GM19328 (cell line): ENCODE measurements around the gene FMO3.

Source experiments
- ATAC-seq: cut with Tn5 transposase; IDR thresholded peaks from one replicate; pipeline ENCODE4 v1.9.1; 2021; ENCODE audit warnings: mild to moderate bottlenecking, moderate library complexity; ENCODE audit not compliant: unreplicated experiment

The FMO3 gene

DNA sequence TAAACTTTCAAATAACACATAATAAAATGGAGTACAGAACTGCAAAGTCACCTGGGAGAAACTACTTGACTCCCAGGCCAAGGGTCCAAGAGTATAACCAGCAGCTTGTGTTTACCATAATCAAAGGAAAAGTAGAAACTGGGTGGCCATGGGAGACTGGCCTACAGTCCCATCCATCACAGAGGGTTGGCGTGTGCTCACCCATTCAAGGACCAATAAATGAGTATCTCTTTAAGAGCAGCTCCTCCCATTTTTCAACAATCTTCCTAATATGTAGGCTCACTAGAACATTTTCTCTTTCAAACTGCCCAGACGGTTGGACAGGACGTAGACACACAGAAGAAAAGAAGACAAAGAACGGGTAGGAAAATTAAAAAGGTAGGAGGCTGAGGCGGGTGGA is at the start of gene FMO3:
FMO3 (plus strand) TSS at position 302 of the 400 bp plus-strand sequence. CDS start 1,754 bp downstream, outside the sequence.
- no peak for ATAC-seq

DNA sequence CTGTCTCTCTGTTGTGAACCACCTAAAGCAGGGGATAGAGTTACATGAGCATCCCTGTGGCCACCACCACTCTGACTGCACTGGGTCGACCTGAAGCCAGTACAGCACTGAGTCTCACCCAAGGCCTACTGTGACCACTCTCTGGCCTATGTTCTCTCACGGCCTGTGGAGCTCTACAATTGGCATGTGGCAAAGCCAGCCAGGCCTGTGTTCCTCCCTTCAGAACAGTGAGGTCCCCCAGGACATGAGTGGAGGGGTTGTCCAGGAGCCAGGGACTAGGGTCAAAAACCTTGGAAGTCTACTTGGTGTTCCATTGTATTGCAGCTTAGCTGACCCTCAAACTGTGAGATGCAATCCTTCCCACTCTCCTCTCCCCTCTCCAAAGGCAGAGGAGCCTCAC is 42.7 kb upstream of the FMO3 start:
- ATAC-seq, result no peak

DNA sequence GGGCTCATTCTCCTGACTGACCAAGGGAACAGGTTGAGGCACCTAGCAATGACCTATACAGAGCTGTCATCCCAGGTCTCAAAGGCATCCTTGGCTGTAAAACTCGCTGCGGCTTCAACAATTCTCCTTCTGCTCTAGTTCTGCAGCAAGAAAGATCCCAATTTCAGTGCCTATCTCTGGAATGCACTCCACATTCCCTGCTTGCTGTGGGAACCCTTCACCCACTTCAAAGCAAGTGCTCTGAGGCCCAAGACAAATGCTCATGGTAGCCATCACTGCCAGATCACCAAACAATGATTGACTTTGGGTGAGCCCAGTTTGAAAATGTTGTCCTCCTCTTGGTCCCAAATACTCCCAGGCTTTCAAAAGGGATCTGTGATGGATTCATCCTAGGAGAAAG is 37.7 kb upstream of the FMO3 start:
- ATAC-seq, result no peak

DNA sequence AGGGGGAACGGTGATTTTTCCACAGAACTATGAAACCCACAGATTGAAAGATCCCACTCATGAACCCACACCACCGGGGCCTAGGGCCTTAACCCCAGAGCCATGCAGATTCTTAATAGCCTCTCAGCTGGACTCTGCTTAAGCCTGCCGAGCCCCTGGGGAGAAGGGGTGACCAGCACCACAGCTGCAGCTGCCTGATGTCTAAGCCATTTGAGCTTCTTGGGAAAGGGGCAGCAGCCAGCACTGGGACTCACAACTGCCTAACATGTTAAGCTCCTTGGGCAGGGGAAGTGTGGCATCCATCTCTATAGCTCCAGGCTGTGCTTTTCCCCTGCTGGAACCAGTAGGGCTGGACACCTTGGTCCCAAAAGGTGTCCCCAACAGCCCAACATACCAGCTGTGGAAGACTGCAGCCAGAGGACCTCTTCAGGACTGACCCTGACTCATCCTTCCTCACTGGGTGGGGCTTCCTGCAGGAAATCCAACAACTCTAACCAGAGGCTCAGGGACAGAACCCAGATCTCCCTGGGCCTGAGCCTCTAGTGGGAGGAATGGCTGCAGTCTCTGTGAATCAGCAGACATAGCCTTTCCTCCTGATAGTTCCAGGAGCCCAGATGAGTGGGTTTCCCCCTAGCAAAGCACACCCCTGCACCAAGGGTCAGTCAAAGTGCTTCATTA is 34.6 kb upstream of the FMO3 start:
- no peak for ATAC-seq

DNA sequence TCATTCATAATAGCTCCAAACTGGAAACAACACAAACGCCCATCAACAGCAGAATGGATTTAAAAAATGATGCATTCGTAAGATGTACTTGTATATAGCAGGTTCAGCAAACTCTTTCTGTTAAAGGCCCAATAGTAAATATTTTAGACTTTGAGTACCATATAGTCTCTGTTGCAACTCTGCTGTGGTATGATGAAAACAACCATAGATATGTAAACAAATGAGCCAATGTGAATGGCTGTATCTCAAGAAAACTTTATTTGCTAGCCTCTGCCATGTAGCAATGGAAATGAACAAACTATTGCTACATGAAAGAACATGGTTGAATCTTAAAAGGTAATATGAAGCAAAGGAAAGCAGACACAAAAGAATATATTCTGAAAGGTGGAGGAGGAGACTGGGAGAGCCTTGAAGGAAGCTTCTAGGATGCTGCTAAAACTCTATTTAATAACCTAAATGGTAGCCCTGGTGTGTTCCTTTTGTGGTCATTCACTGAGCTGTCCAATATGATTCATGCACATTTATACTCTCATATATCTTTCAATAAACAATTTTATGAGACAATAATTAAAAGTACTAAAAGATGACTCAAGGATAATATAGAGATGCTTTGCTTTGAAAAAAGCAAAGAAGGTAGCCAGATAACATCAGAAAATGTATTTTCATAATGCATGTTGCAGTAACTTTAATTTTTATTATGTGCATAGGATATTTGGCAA is 29.1 kb upstream of the FMO3 start:
- ATAC-seq, result no peak

DNA sequence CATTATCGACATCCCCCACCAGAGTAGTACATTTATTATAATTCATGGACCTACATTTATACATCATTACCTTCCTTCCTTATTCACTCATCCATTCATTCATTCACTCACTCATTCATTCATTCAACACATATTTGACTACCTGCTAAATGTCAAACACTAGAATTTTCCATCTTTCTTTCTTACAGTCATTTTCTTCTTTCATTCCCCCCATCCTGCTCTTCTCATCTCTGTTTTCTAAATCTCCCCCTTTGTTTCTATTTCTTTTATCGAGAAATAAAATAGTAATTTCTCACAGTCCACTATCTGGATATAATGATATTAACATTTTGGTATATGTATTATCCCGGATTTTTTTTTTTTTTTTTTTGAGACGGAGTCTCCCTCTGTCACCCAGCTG is 27.8 kb upstream of the FMO3 start:
- no peak for ATAC-seq

DNA sequence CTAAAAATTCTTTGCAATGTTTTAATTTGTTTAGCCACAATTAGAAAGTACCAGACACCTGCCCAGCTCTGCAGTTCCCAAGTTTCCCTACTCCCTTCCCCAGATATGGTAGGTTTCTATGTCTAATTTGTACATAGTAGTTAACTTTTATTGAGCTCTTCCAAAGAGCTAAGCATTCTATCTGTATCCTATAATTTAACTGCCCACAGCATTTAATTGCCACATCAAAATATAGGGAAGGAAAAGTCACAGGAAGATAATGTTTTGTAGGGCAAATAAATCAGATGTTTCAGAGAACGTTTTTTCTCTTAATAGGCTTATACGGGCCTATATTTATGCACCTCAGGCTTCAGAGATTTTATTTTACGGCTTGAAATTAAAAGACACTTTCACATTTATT is 15.7 kb upstream of the FMO3 start:
- ATAC-seq, result no peak

DNA sequence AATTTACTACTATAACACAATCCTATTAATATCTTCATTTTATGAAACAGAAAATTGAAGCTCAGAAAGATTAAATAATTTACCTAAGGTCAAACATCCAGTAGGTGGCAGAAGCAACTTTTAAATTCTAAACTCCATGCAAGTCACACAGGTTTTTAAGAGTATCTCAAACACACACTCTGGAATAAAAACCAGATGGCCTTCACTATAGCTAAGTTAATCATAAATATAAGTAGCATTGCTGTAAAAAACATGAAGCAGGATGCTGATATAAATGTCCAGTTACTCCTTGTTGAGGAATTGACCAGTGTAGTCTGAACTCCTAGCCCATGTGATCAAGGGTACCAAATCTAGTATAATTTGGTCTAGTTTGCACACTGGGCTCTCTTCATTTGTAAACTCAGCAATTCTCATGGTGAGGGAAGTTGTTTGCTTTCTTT is 9.4 kb upstream of the FMO3 start:
- no peak for ATAC-seq

DNA sequence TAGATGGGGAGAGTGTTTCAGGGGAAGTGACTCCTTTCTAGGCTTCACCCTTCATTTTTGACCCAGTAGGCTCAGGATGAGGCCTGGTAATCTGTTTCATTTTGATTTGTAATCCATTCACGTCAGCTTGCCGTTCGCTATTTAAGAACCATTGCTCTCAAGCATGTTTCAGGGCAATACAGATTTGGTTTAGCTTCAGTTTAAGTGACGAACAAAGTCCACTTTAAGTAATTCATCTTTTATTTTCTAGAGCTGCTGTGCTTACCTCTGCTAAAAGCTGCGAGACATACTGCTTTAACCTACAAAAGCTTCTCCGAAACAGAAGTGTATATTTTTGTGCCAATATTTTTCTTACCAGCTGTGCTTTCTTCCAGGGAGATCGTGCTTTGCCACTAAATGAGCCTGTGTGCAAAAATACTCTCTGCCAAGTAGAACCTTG is 8.9 kb upstream of the FMO3 start:
- ATAC-seq, result no peak

DNA sequence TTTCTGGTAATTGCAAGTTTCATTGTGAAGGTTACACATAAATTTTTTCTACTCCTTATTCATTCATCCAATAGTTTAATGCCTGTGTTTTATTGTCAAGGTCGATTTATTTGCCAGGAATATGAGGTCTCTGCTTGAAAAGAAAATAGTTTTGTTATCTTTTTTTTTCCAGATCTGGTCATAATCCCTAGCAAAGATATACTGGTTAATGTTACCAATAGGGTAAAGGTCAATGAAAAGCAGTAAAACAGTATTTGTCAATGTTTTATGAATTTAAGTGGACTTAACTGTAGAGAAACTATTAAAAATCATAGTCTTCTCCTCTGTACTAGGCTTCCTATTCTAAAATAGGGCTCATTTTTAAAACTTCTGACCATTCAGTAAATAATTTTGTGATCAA is 8.1 kb upstream of the FMO3 start:
- no peak for ATAC-seq

DNA sequence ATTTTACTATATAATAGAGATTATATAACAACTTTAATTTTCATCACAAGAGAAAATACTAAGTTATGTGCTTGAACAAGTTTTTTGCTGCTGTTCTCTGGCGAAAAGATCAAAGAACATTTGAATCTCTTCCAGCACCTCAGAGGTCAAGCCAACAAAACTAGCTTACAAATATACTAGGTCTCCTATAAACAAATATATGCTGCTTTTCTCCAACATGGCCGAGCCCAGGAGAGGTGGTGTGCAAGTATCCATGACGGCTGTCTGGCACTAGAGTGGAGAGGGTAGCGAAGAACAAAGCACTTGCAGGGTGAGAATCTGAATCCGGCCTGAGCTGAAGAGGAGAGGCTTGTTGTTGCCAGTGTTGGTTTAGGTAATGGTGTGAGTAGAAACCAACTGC is 7.5 kb upstream of the FMO3 start:
- ATAC-seq, result no peak

DNA sequence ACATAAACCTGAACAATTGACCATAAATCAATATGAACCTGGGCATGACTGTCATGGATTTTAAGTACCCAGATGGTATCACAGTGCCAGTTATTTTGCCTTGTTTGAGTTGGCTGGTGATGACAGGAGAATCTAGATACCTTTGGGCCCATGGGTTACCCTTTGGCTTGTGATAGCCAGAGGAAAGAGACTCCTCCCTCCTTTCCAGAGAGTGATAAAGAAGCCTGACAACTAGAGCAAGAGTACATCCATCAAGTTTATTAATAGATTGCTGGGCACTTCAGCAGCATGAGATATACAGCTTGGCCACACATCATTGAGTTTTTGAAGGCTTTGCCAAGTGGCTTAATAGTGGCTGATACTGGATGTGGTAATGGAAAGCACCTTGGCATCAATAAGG is 6.6 kb upstream of the FMO3 start:
- ATAC-seq, result no peak

DNA sequence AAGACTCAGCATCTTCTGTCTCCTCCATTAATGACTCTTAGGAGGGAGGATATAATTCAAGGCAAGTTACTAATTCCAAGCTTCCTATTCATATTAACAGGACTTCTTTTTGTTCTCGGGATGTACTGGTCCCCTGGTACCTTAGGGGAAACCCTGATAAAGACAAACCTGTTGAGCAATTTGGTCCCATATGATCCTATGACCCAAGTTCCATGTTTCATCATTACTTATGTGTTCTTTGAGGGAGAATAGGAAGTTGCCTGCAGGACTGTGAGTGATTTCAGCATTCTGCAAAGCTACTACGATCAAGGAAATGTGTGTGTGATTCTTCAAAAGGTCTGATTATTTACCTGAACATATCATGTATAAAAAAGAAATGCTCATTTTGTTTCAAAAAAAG is 5.8 kb upstream of the FMO3 start:
- no peak for ATAC-seq

DNA sequence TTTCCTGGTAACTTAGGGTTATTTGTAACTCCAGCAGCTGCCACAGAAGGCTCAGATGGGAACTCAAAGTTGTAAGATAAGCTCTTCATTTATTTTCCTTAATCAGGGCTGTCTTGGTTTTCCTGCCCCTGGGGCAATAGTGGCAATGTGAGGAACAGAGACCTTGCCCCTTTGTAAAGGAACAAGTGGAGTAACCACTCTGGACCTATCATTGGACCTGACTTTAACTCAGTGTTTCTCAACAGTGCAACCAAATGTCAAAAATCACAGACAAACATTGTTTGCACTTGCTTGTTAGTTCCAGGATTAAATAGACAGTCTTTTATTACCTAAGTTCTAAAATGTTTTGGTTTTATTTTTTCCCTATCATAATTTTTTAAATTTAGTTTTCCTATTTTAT is 2.8 kb upstream of the FMO3 start:
- ATAC-seq, result no peak

DNA sequence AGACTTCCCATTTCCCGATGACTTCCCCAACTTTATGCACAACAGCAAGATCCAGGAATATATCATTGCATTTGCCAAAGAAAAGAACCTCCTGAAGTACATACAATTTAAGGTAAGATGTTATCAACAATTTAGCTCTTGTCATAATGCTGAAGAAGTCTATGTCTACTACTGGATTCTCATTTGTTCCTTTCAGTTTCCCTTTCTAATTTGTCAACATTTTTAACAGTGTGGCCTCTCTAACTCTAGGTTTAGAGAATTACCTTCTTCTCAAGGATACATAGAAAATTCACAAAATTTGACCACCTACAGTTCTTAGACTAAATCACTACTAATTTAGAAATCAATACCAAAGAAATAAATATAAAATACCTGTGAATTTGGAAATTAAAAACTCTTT is 13.2 kb downstream of the FMO3 start:
- ATAC-seq, result no peak

DNA sequence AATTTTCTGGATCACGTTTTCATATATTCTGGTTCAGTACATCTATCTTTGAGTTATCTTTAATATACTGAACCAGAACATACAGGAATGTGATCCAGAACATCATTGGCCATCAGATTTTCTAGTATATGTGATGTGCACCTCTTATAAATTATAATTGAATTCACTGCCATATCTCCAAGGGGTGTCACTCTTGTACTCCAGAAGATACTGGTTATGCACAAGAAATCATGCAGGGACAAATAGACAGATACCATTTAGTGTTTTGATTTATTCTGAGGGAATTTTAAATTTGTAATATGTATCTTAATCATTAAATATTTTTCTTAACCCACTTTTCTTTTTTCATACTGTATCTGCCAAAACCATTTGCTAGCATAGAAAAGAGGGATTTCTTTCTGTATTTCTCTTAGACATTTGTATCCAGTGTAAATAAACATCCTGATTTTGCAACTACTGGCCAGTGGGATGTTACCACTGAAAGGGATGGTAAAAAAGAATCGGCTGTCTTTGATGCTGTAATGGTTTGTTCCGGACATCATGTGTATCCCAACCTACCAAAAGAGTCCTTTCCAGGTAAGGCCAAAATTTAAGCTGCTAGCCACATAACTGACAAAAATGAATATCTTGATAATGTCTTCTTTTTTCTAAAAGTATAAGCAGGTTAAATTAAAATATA is 16.7 kb downstream of the FMO3 start:
- no peak for ATAC-seq

DNA sequence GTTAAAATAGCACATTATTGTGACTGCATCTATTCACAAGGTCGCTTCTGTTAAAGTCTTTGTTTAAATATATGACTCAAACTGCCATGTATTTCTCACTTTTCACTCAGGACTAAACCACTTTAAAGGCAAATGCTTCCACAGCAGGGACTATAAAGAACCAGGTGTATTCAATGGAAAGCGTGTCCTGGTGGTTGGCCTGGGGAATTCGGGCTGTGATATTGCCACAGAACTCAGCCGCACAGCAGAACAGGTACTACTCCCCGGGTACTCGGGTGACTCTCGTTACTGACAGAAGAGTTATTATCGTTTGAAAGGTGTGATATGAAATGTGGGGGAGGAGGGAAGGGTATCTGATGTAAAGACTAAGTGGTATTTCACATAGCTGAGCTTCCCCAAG is 17.3 kb downstream of the FMO3 start:
- ATAC-seq, result no peak

DNA sequence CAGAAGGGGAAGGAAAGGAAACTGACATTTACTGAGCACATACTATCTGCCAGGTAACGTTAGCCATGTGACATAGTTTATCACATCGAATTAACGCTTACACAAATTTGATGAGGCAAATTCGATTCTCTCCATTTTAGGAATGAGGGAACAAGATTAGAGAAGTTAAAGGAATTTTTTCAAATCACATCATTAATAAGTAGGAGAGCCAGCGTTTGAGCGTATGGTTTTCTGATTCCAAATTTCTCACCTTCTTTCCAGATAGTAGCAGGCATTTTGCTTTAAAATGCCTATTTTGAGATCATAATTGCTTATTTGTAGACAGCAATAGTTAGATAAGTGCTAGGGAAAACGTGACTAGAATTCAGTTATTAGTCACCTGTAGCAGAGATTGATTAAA is 19.3 kb downstream of the FMO3 start:
- no peak for ATAC-seq

DNA sequence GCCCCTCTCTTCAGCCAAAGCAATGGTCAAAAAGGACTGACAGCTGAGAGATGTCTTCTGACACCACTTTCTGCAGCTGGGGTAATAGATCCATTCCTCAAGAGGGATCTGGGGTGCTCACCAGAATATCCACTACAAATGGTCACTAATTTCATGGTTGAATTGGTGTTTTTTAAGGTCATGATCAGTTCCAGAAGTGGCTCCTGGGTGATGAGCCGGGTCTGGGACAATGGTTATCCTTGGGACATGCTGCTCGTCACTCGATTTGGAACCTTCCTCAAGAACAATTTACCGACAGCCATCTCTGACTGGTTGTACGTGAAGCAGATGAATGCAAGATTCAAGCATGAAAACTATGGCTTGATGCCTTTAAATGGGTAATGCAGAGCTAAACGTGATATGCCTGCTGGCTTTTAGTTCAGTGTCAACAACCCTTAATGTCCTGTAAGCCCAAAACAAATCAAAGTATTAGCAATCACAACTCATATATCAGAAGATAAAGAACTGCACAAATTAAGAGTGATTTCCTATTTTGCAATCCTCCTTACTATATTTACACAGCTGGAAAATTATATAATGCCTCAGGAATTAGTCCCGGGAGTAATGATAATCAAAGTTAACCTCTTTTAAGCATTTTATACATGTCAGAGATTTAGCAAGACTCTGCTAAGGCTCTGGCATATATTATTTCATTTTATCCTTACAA is 20.1 kb downstream of the FMO3 start:
- no peak for ATAC-seq

DNA sequence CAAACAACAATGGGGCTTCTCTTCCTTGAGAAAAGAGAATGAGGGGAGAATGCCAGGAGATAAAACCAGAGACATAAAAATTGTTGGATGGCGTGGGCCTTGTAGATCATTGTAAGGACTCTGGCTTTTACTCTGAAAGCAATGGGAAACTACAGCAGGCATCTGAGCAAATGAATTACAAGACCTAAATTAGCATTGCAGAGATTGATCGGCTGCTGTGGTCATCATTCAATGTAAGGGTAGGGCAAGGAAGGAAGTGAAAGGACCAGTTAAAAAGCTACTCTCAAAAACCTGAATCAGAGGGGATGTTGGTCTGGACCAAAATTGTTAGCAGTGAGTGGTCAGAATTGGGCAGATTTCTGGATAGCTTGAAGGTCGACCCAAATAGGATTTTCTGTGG is 21.4 kb downstream of the FMO3 start:
- ATAC-seq, result no peak

DNA sequence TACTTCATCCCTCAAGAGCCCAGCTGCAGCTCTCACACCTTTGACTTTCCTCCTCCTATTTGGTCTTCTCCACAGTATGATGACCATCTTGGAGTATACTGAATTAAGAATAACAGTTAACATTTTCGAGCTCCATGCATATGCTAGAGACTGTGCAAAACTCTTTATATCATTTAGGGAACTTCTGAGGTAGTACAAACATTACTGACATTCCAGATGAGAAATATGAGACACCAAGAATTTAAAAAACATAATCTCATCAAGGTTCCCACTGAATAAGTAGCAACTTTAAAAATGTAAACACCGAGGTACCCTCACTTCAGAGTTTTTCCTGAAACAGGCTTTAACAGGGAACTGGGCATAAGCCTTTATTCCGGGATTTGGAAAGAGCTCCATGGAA is 22.7 kb downstream of the FMO3 start:
- no peak for ATAC-seq
